Erythroblast (primary cell): ENCODE results near the gene RNASE3.
"Not testable (repeated sequence)": the region's sequence is repeated elsewhere in the genome, so short reads cannot be mapped to it uniquely, and the experiment has no call there.

Source experiments
- DNase-seq, 2 experiments: peaks; one replicate each; lab custom pipeline; 2025; lab: John Stamatoyannopoulos, UW
- GATA1 ChIP-seq: IDR thresholded peaks from 2 replicates; pipeline ENCODE4 v1.6.1; 2011; ENCODE audit warnings: low read depth, mild to moderate bottlenecking, control low read depth, low read length, moderate library complexity
- POLR2A ChIP-seq: IDR thresholded peaks from 2 replicates; pipeline ENCODE4 v1.6.1; 2011; ENCODE audit warnings: mild to moderate bottlenecking, low read length

Gene RNASE3

GRCh38 chr14:20891126-20891825, at the start of gene RNASE3:
Gene RNASE3 (plus strand): TSS chr14:20891385. CDS start chr14:20891687, 302 bp downstream.
- DNase-seq, result not testable (repeated sequence)

DNA sequence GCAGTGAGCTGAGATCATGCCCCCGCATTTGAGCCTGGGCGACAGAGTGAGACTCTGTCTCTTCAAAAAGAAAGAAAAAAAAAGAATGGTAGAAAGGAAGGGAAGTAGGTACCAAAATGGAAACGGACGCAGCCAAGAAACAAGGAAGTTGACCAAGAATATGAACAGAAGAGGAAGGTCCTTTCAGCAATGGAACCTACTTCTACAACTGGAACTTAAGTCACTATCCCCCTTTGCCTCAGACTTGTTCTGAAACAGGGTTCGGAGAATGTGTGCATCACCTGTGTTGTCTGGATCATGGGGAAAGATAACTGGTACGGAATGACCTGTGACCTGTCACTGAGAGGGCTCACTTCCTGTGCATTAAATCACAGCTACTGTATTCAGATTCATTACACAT, 44.6 kb upstream of the RNASE3 start:
- DNase-seq, result no peak
- no peak for TF ChIP-seq POLR2A
- no peak for TF ChIP-seq GATA1

- DNase-seq, result no peak
- no peak for TF ChIP-seq GATA1
- TF ChIP-seq POLR2A, result no peak
Observed at GRCh38 chr14:20848316-20848954, 42.8 kb upstream of the RNASE3 start.

GRCh38 chr14:20848955-20849570, 42.1 kb upstream of the RNASE3 start:
- DNase-seq, result no peak
- TF ChIP-seq GATA1 (no peak), POLR2A (no peak)

DNA sequence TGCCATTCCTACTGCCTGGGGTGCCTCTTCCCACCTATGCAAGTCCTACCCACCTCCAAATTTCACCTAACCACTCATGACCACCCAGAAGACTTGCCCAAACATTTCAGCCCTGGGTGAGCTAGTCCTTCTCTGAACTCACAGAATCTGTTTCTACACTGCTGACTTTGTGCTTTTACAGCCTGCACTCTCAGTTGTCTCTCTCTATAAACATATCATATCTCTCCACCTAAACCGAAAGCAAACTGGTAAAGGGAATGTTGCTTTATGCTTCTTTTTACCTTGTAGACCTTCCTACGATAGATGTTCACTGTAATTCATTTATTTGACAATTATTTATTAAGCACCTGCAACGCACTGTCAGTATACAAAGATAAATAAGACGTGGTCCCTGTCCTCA, 38.1 kb upstream of the RNASE3 start:
- DNase-seq, result no peak
- TF ChIP-seq POLR2A (no peak), GATA1 (no peak)

GRCh38 chr14:20855652-20856291, 35.4 kb upstream of the RNASE3 start:
- peak; percentile 89 to 90 for DNase-seq
- TF ChIP-seq POLR2A, result no peak
- TF ChIP-seq GATA1, result no peak

- no peak for DNase-seq
- no peak for TF ChIP-seq GATA1
- no peak for TF ChIP-seq POLR2A
Observed at GRCh38 chr14:20857207-20857606, 34.0 kb upstream of the RNASE3 start.

DNA sequence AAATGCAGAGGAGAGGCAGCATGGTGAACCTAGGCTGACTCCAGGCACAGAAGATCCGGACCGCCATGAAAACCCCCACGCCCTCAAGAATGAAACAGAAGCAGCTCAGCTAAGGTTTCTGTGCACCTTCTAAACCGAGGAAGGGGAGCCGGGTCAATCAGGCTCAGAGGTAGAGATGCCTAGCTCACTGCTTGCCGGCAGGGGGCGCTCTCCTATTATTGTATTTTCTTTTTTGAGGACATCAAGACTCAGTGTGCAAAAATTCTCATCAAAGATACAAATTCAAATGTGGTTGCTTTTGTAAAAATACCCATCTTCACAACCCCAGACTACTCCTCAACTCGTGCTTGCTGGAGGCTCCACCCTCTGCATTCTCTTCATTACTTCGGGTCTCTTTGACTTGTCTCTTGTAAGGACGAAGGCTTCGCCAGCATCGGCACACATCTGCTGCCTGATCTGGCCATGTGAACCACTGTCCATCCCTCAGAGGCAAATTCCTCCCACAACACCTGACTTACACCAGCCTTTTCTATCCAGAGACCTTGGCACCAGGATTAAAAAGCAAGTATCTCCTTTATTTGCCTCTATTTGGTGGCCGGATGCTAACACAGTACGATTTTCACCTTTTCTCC, 33.4 kb upstream of the RNASE3 start:
- TF ChIP-seq POLR2A (no peak), GATA1 (no peak)
- DNase-seq, result peak; percentile 67 to 83

DNA sequence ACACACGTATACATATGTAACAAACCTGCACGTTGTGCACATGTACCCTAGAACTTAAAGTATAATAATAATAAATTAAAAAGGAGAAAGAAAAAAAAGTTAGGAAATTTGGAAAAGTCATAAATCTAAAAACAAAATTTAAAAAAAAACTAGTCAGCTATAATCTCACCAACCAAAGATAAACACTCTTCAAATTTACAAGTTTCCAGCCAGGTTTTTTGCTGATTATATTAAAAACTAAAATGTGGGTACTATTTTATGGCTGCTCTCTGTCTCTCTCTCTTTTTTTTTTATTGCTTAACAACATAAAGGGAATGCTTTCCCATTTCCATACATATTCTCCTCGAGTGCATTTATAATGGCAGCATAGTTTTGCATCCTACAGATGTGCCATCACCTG, 25.0 kb upstream of the RNASE3 start:
- TF ChIP-seq GATA1 (no peak), POLR2A (no peak)
- DNase-seq, result no peak

DNA sequence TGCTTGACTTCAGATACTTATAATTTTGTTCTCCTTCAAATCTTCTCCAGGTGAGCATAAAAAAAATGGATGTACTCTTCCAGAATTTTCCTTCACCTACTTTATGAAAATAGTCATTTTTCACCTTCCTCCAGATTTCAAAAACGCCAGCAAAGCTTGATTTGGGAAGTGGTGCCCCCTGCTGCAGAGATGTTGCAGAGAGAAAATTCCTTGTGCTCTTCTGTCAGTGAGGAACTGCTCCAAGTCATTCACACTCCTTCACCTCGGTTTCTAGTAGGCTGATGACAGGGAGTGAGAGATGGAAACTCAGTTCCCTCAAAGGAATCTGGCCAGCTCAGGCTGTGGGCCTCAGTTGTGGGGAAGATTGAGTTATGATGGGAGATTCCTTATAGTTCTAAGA, 24.2 kb upstream of the RNASE3 start:
- no peak for TF ChIP-seq GATA1
- TF ChIP-seq POLR2A, result no peak
- DNase-seq, result peak; percentile 25 to 45

GRCh38 chr14:20873370-20874177, 17.6 kb upstream of the RNASE3 start:
- peak; percentile 78 to 86 for DNase-seq
- TF ChIP-seq GATA1 (no peak), POLR2A (no peak)

DNA sequence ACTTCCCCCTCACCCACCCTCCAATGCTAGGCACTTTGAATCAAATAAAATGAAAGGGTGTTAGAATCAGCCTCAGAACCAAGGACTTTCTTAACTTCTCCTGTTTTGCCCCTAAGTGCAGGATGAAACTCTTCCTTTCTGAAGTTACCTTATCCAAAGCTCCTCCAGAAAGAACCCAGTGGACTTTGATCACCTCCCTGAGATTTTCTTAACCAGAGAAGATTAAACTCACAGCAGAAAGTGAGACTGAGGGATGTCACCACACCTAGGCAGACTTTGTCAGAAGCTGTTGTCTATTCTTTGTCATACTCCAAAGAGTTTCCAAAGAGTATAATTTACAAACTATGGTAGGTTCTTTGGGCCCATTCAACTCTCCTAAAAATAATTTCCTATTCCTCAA, 14.2 kb upstream of the RNASE3 start:
- DNase-seq, result no peak
- TF ChIP-seq GATA1 (no peak), POLR2A (no peak)

DNA sequence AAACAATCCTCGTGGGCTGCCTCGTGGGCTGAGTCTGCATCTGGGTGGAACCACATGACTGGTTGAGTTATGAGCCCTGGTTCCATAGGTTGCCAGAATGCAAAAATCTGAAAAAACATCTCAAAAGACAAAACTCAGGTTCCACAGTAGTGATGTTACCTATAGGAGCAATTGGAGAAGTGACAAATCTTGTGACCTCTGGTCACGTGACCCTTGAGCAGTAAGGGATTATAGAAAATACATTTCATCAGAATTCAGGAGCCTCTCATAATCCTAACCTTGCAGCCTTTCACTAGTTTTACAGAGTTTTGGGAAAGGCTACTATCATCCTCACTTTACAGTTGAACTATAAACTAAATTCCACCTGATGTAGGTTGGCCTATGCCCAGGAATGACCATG, 12.5 kb upstream of the RNASE3 start:
- DNase-seq, result no peak
- TF ChIP-seq GATA1 (no peak), POLR2A (no peak)

DNA sequence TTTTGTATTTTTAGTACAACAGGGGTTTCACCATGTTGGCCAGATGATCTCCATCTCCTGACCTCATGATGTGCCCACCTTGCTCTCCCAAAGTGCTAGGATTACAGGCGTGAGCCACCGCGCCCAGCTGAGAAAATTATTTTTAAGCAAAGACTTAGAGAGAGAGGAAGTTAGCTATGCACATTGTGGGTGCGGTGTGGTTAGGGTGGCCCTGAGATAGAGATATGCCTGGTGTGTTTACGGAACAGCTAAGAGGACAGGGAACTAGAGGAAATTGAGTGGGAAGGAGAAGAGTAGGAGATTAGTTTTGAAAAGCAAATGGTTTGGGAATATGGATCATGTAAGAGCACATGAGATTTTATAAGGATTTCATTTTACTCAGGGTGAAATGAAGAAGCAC, 10.0 kb upstream of the RNASE3 start:
- DNase-seq, result not testable (repeated sequence)

DNA sequence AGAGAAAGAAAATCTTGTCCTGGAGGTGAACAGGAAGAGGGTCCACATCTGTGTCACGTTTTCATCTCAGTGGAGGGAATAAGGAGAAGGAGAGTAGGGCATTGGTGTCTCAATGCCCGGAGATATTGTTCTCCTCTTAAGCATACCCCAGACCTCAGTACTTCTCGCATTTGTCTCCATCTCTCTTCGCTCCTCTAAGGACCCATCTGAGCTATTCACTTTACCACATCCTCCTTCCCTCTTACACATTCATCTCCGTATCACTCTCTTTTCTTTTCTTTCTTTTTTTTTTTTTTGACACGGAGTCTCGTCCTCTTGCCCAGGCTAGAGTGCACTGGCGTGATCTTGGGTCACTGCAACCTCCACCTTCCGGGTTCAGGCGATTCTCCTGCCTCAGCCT, 8.4 kb upstream of the RNASE3 start:
- not testable (repeated sequence) for DNase-seq

DNA sequence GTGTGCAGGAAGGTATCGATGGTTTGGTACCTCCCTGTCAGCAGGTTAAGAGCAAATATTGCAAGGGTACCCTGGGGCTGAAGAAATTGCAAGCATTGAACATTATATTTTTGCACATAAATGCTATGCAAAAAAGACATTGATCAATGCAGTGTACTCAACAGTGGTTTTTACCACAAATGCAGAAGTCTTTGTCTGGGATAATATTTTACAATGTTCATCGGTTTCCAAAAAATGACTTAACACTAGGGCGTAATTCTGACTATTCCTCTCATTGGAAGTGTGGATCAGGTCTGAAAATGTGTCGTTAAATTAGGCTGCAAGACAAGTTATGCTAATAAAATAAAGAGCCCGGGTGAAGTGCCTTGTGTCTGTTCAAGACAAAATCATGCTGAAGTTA, 2.8 kb upstream of the RNASE3 start:
- not testable (repeated sequence) for DNase-seq

- not testable (repeated sequence) for DNase-seq
Observed at GRCh38 chr14:20895322-20895721, 4.1 kb downstream of the RNASE3 start.
